ENCODE data around the gene SLF2. TPM values are rescaled to one million over a fixed set of nuclear protein-coding genes. Genes with fewer than 3 reads are reported as not detected.

Gene SLF2
- total RNA-seq, 2 experiments from 2014 or later, result 52.1 to 58.2 TPM

- DNase-seq (ENCODE audit: low spot score), result peak; percentile 79
- no peaks in the 10 kb centered on the region for H3K9me3 ChIP-seq (ENCODE audit: low read length)
- no peaks in the 10 kb centered on the region for H3K79me2 ChIP-seq (ENCODE audit: insufficient read depth, low read depth, low read length)
- no peak overlapping the region for H2AFZ ChIP-seq (ENCODE audit: low read length)
- no peak overlapping the region for H3K4me3 ChIP-seq (ENCODE audit: low read depth, low read length, poor library complexity, severe bottlenecking)
- H3K36me3 ChIP-seq (ENCODE audit: insufficient read depth, low read length), result no peaks in the 10 kb centered on the region
- ChIA-PET POLR2A (no interaction called here), CTCF (ENCODE audit: unreplicated experiment) (no interaction called here)
- no TSS peak for BruUV-seq (replicated peaks)
- no peak overlapping the region for H3K4me2 ChIP-seq (ENCODE audit: low read length)
- TF ChIP-seq CTCF (conservative IDR thresholded peaks at IDR 0.05; ENCODE audit: low read length) (peak; percentile 93), EZH2phosphoT487 (IDR thresholded peaks at IDR 0.05; ENCODE audit: borderline replicate concordance, low read depth, low read length) (no peak)
- no peaks in the 10 kb centered on the region for H3K4me1 ChIP-seq (ENCODE audit: insufficient read depth, low read length, poor library complexity, severe bottlenecking)
- H3K9me2 ChIP-seq (ENCODE audit: insufficient read depth, low read length), result no peaks in the 10 kb centered on the region
- no peak overlapping the region for H3K27ac ChIP-seq (ENCODE audit: low read depth, low read length, poor library complexity, severe bottlenecking)
- no peaks in the 10 kb centered on the region for H4K20me1 ChIP-seq (ENCODE audit: insufficient read depth, low read length)
- intact Hi-C loops (cut with micrococcal nuclease; ENCODE audit: unreplicated experiment), result loop anchor here (5.0 kb wide), 1 partner anchor 1180 kb away; no protein-coding TSS in a partner anchor
Observed at GRCh38 chr10:101012525-101013364, 100.0 kb downstream of the SLF2 start.

- no peaks in the 10 kb centered on the region for H3K36me3 ChIP-seq (ENCODE audit: insufficient read depth, low read length)
- H4K20me1 ChIP-seq (ENCODE audit: insufficient read depth, low read length), result no peaks in the 10 kb centered on the region
- no peaks in the 10 kb centered on the region for H3K9me3 ChIP-seq (ENCODE audit: low read length)
- no peak overlapping the region for H3K4me2 ChIP-seq (ENCODE audit: low read length)
- no peak overlapping the region for H3K4me3 ChIP-seq (ENCODE audit: low read depth, low read length, poor library complexity, severe bottlenecking)
- no peak overlapping the region for H3K27ac ChIP-seq (ENCODE audit: low read depth, low read length, poor library complexity, severe bottlenecking)
- CTCF ChIA-PET (ENCODE audit: unreplicated experiment), result interaction anchor here (0.6 kb wide), 1 partner anchor 33 kb away, joined by 4 read pairs; no protein-coding TSS in a partner anchor
- POLR2A ChIA-PET, result interaction anchor here (0.6 kb wide), 1 partner anchor 13 kb away, joined by 3 read pairs; no protein-coding TSS in a partner anchor
- no peaks in the 10 kb centered on the region for H3K79me2 ChIP-seq (ENCODE audit: insufficient read depth, low read depth, low read length)
- no peak overlapping the region for H2AFZ ChIP-seq (ENCODE audit: low read length)
- no peak for DNase-seq (ENCODE audit: low spot score)
- intact Hi-C loops (cut with micrococcal nuclease; ENCODE audit: unreplicated experiment), result loop anchor here (5.0 kb wide), 1 partner anchor 1181 kb away; no protein-coding TSS in a partner anchor
- TF ChIP-seq CTCF (conservative IDR thresholded peaks at IDR 0.05; ENCODE audit: low read length), result no peak
- no peak for TF ChIP-seq EZH2phosphoT487 (IDR thresholded peaks at IDR 0.05; ENCODE audit: borderline replicate concordance, low read depth, low read length)
- no TSS peak for BruUV-seq (replicated peaks)
- peaks cover 6% of the 10 kb centered on the region for H3K4me1 ChIP-seq (ENCODE audit: insufficient read depth, low read length, poor library complexity, severe bottlenecking)
- H3K9me2 ChIP-seq (ENCODE audit: insufficient read depth, low read length), result no peaks in the 10 kb centered on the region
Observed at GRCh38 chr10:101013365-101013825, 100.6 kb downstream of the SLF2 start.
